Mesendoderm (in vitro differentiated cells): ENCODE data around the gene RNLS.
A peak's percentile ranks its signal among the peaks of the same experiment; 100 is the strongest.

ENCODE experiments used
- DNase-seq: peaks from one replicate; pipeline ENCODE4 v3.0.0; 2013
- H2AK5ac ChIP-seq: 2 replicates; pipeline ENCODE4 v1.6.1; 2013; ENCODE audit warnings: low read length, inconsistent platforms
- H2BK120ac ChIP-seq: 2 replicates; pipeline ENCODE4 v1.6.1; 2013; ENCODE audit warnings: low read depth, mild to moderate bottlenecking, low read length, moderate library complexity, mixed read lengths
- H2BK15ac ChIP-seq: replicated peaks from 2 replicates; pipeline ENCODE4 v1.6.1; 2013; ENCODE audit warnings: low read depth, mild to moderate bottlenecking, moderate library complexity
- H2BK5ac ChIP-seq: 2 replicates; pipeline ENCODE4 v1.6.1; 2013; ENCODE audit warnings: low read length, inconsistent platforms
- H3K18ac ChIP-seq: 2 replicates; pipeline ENCODE4 v1.6.1; 2013; ENCODE audit warnings: mild to moderate bottlenecking, low read length, mixed read lengths
- H3K23ac ChIP-seq: one replicate; pipeline ENCODE4 v1.6.1; 2013; ENCODE audit warnings: low read length
- H3K27ac ChIP-seq: 2 replicates; pipeline ENCODE4 v1.5.1; 2013; ENCODE audit warnings: low read depth, mild to moderate bottlenecking, inconsistent platforms, low read length, moderate library complexity
- H3K27me3 ChIP-seq: 2 replicates; pipeline ENCODE4 v1.6.1; 2013; ENCODE audit warnings: low read length, control low read depth, mild to moderate bottlenecking, inconsistent platforms; ENCODE audit not compliant: insufficient read depth, poor library complexity
- H3K36me3 ChIP-seq: 2 replicates; pipeline ENCODE4 v1.6.1; 2013; ENCODE audit warnings: low read length, inconsistent platforms; ENCODE audit not compliant: control insufficient read depth, insufficient read depth
- H3K4ac ChIP-seq: one replicate; pipeline ENCODE4 v1.6.1; 2013; ENCODE audit warnings: low read depth, mild to moderate bottlenecking, low read length, moderate library complexity
- H3K4me1 ChIP-seq: 2 replicates; pipeline ENCODE4 v1.6.1; 2013; ENCODE audit warnings: low read depth, low read length, inconsistent platforms; ENCODE audit not compliant: control insufficient read depth
- H3K4me2 ChIP-seq: 2 replicates; pipeline ENCODE4 v1.6.1; 2013; ENCODE audit warnings: low read length
- H3K4me3 ChIP-seq: 2 replicates; pipeline ENCODE4 v1.5.1; 2013; ENCODE audit warnings: mild to moderate bottlenecking, low read length
- H3K56ac ChIP-seq: one replicate; pipeline ENCODE4 v1.6.1; 2013; ENCODE audit warnings: low read length
- H3K79me1 ChIP-seq: 2 replicates; pipeline ENCODE4 v1.6.1; 2013; ENCODE audit warnings: low read length, inconsistent platforms
- H3K79me2 ChIP-seq: 2 replicates; pipeline ENCODE4 v1.6.1; 2013; ENCODE audit warnings: mild to moderate bottlenecking, low read length; ENCODE audit not compliant: control insufficient read depth, insufficient read depth
- H3K9ac ChIP-seq: 2 replicates; pipeline ENCODE4 v1.6.1; 2013; ENCODE audit warnings: low read length, inconsistent platforms
- H4K5ac ChIP-seq: one replicate; pipeline ENCODE4 v1.6.1; 2013; ENCODE audit warnings: low read length
- H4K8ac ChIP-seq: one replicate; pipeline ENCODE4 v1.6.1; 2013; ENCODE audit warnings: low read depth, mild to moderate bottlenecking, control low read depth, low read length, moderate library complexity
- WGBS: extraction: QIAGEN DNeasy Blood & Tissue Kit; methylation state at CpG from one replicate; pipeline ENCODE4 v1.1.7; 2013; ENCODE audit warnings: low lambda C conversion rate, missing lambda C conversion rate; ENCODE audit not compliant: insufficient coverage; ENCODE audit errors: extremely low coverage; 5-methylcytosine and 5-hydroxymethylcytosine counted together

Gene RNLS

DNA sequence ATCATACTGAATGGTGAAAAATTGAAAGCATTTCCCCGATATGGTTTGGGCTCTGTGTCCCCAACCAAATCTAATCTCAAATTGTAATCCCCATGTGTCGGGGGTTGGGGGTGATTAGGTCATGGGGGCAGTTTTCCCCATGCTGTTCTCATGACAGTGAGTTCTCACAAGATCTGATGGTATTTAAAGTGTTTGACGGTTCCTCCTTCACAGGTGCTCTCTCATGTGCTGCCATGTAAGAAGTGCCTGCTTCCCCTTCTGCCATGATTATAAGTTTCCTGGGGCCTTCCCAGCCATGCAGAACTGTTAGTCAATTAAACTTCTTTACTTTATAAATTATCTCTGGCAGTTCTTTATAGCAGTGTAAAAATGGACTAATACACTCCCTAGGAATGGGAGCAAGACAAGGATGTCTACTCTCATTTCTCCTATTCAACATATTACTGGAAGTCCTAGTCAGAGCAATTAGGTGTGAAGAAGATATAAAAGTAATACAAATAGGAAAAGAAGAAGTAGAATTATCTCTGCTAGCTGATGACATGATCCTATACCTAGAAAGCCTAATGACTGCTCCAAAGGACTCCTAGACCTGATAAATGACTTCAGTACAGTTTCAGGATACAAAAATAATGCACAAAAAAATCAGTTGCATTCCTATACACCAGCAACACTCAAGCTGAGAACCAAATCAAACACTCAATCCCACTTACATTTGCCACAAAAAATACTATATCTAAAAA is 260.6 kb downstream of the RNLS start:
- no peak overlapping the region for H2BK120ac ChIP-seq
- no peak overlapping the region for H3K4ac ChIP-seq
- no peak overlapping the region for H2AK5ac ChIP-seq
- WGBS: no CpG with 5 or more reads among the region's 3 CpGs
- no peaks in the 10 kb centered on the region for H3K79me1 ChIP-seq
- H3K23ac ChIP-seq: no peak overlapping the region
- H3K4me3 ChIP-seq: no peak overlapping the region
- H4K5ac ChIP-seq: no peak overlapping the region
- DNase-seq: no peak
- no peaks in the 10 kb centered on the region for H3K79me2 ChIP-seq
- H3K27ac ChIP-seq: no peak overlapping the region
- H2BK15ac ChIP-seq: no peak overlapping the region
- H2BK5ac ChIP-seq: no peak overlapping the region
- H3K18ac ChIP-seq: no peak overlapping the region
- no peaks in the 10 kb centered on the region for H3K4me1 ChIP-seq
- H3K4me2 ChIP-seq: no peak overlapping the region
- no peaks in the 10 kb centered on the region for H3K36me3 ChIP-seq
- no peak overlapping the region for H3K9ac ChIP-seq
- H3K56ac ChIP-seq: no peak overlapping the region
- no peaks in the 10 kb centered on the region for H3K27me3 ChIP-seq
- H4K8ac ChIP-seq: no peak overlapping the region

DNA sequence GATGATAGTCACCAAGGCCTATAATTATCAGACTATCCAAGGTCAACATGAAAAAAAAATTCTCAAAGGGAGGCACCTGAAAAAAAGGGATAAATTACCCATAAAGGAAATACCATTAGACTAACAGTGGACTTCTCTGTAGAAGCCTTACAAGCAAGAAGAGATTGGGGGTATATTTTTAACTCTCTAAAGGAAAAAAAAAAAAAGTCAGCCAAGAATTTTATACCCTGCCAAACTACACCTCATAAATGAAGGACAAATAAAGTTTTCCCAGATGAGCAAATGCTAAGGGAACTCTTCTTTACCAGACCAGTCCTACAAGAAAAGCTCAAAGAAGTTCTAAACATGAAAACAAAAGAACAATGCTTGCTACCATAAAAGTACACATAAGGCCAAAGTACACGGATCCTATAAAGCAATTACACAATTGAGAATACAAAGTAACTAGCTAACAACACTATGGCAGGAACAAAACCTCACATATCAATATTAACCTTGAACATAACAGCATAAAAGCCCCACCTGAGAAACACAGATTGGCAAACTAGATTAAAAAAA is 263.1 kb downstream of the RNLS start:
- no peak for DNase-seq
- Histone ChIP-seq H3K36me3 (no peaks in the 10 kb centered on the region), H3K27me3 (no peaks in the 10 kb centered on the region), H2BK15ac (no peak overlapping the region), H3K4me3 (no peak overlapping the region), H2AK5ac (no peak overlapping the region), H4K8ac (no peak overlapping the region), H3K4me2 (no peak overlapping the region), H3K79me2 (no peaks in the 10 kb centered on the region), H3K4ac (no peak overlapping the region), H3K4me1 (no peaks in the 10 kb centered on the region), H3K79me1 (no peaks in the 10 kb centered on the region), H4K5ac (no peak overlapping the region), H2BK5ac (no peak overlapping the region), H3K27ac (no peak overlapping the region), H3K18ac (no peak overlapping the region), H3K23ac (no peak overlapping the region), H3K56ac (no peak overlapping the region), H3K9ac (no peak overlapping the region), H2BK120ac (no peak overlapping the region)
- WGBS: no CpG with 5 or more reads among the region's 1 CpG

DNA sequence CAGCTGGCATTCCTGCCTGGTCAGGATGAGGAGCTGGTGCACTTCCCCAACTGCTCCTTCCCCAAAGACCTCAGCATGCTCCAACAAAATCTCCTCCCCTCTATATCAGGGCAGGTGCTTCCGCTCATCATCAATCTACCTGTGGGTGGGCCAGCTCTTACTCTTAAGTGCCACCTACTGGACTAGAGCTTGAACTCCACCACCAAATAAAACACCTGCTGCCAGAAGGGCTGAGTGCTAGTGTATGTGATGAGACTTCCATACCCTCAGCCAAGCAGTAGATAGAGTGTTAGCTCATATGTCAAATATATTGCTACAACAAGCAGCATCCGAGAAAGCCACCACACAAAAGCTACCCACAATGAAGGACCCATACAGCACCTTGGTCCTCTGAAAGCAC is 264.3 kb downstream of the RNLS start:
- no peak overlapping the region for H3K56ac ChIP-seq
- H2BK5ac ChIP-seq: no peak overlapping the region
- H3K4me2 ChIP-seq: no peak overlapping the region
- H3K27me3 ChIP-seq: no peaks in the 10 kb centered on the region
- peak; percentile 61 for DNase-seq
- H3K79me1 ChIP-seq: no peaks in the 10 kb centered on the region
- H3K4me1 ChIP-seq: no peaks in the 10 kb centered on the region
- no peak overlapping the region for H3K18ac ChIP-seq
- H4K5ac ChIP-seq: no peak overlapping the region
- H3K9ac ChIP-seq: no peak overlapping the region
- no CpG with 5 or more reads among the region's 2 CpGs for WGBS
- no peak overlapping the region for H3K4ac ChIP-seq
- H3K79me2 ChIP-seq: no peaks in the 10 kb centered on the region
- no peak overlapping the region for H4K8ac ChIP-seq
- H2BK120ac ChIP-seq: no peak overlapping the region
- no peak overlapping the region for H3K23ac ChIP-seq
- H3K36me3 ChIP-seq: no peaks in the 10 kb centered on the region
- no peak overlapping the region for H2AK5ac ChIP-seq
- H3K4me3 ChIP-seq: no peak overlapping the region
- H3K27ac ChIP-seq: no peak overlapping the region
- no peak overlapping the region for H2BK15ac ChIP-seq

DNA sequence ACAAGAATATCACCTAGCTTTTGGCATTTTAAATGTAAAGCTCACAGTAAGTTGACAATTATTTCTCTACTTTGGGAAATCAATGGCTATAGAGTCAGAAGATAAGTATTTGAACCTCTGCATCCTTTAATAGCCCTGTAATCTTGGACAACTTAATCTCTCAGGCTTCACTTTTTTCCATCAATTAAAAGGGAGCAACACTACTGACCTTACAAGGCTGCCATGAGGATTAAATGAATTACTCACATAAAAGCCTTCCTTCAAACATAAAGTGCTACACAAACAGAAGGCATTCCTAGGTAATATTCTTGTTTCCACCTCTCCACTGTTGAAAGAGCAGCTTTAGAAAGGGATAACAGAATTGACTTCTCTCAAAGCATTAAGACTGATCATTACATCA is 266.0 kb downstream of the RNLS start:
- Histone ChIP-seq H3K4ac (no peak overlapping the region), H3K18ac (no peak overlapping the region), H3K27ac (no peak overlapping the region), H4K8ac (no peak overlapping the region), H2BK15ac (no peak overlapping the region), H2BK120ac (no peak overlapping the region), H3K23ac (no peak overlapping the region), H3K36me3 (no peaks in the 10 kb centered on the region), H3K79me2 (no peaks in the 10 kb centered on the region), H3K4me3 (no peak overlapping the region), H3K4me1 (no peaks in the 10 kb centered on the region), H2AK5ac (no peak overlapping the region), H2BK5ac (no peak overlapping the region), H3K56ac (no peak overlapping the region), H3K27me3 (no peaks in the 10 kb centered on the region), H3K4me2 (no peak overlapping the region), H3K79me1 (no peaks in the 10 kb centered on the region), H3K9ac (no peak overlapping the region), H4K5ac (no peak overlapping the region)
- no peak for DNase-seq

- H3K4ac ChIP-seq: no peak overlapping the region
- H3K79me2 ChIP-seq: no peaks in the 10 kb centered on the region
- no peak overlapping the region for H4K5ac ChIP-seq
- H4K8ac ChIP-seq: no peak overlapping the region
- H2BK5ac ChIP-seq: no peak overlapping the region
- no peak overlapping the region for H3K4me2 ChIP-seq
- H3K4me1 ChIP-seq: no peaks in the 10 kb centered on the region
- H3K27me3 ChIP-seq: no peaks in the 10 kb centered on the region
- no peak overlapping the region for H3K9ac ChIP-seq
- no peak overlapping the region for H3K18ac ChIP-seq
- no peak overlapping the region for H3K27ac ChIP-seq
- H3K23ac ChIP-seq: no peak overlapping the region
- H3K4me3 ChIP-seq: no peak overlapping the region
- H3K79me1 ChIP-seq: no peaks in the 10 kb centered on the region
- no peak overlapping the region for H2BK15ac ChIP-seq
- H3K56ac ChIP-seq: no peak overlapping the region
- no peak for DNase-seq
- no peak overlapping the region for H2AK5ac ChIP-seq
- WGBS: no CpG with 5 or more reads among the region's 4 CpGs
- H2BK120ac ChIP-seq: no peak overlapping the region
- no peaks in the 10 kb centered on the region for H3K36me3 ChIP-seq
Measured at GRCh38 chr10:88316292-88316861, 266.7 kb downstream of the RNLS start.
